Body of pancreas (tissue), 4 donors: ENCODE results near the gene PAAF1. TPM values are rescaled to one million over a fixed set of nuclear protein-coding genes. Genes with fewer than 3 reads are reported as not detected.

ENCODE experiments used
- ATAC-seq: fragments of 150-250 bp; one replicate; pipeline ENCODE4 v1.9.1; 2016
- DNase-seq, 4 donors: peaks; one replicate each; pipeline ENCODE4 v3.0.0-alpha.2; 2019
- H3K27ac ChIP-seq, 4 donors: fragments of 200-600 bp; sonication (generic); 1 replicate in 3 of 4; 2 replicates in 1 of 4; pipeline versions ENCODE4 v1.5.1 to v1.6.1; 2016 to 2019; ENCODE audit warnings: mild to moderate bottlenecking in 1 of 4, mixed read lengths in 1 of 4, moderate library complexity in 1 of 4
- H3K27me3 ChIP-seq, 2 donors: fragments of 200-600 bp; sonication (generic); one replicate each; pipeline ENCODE4 v1.6.0; 2016; ENCODE audit warnings: mild to moderate bottlenecking in 1 of 2
- H3K36me3 ChIP-seq, 2 donors: fragments of 200-600 bp; sonication (generic); replicated peaks in 1 of 2; 2 replicates each; pipeline ENCODE4 v1.5.1; 2016; ENCODE audit warnings: low read depth in 2 of 2; ENCODE audit not compliant: insufficient read depth in 1 of 2
- H3K4me1 ChIP-seq: fragments of 200-600 bp; sonication (generic); one replicate; pipeline ENCODE4 v1.6.0; 2016
- H3K4me3 ChIP-seq, 2 donors: fragments of 200-600 bp; sonication (generic); 1 replicate in 1 of 2; 2 replicates in 1 of 2; pipeline ENCODE4 v1.5.1; 2016 to 2019
- H3K9me3 ChIP-seq, 3 donors: fragments of 200-600 bp; sonication (generic); 1 replicate in 2 of 3; 2 replicates in 1 of 3; pipeline ENCODE4 v1.5.1; 2016
- CTCF ChIP-seq, 7 experiments: fragments of 450-650 bp in 4 of 7; fragments of 200-600 bp in 3 of 7; sonication (generic) in 3 of 7; IDR thresholded peaks; one replicate each; pipeline ENCODE4 v1.5.1; 2016 to 2019; ENCODE audit warnings: antibody characterized with exemption in 7 of 7
- POLR2A ChIP-seq, 3 donors: fragments of 450-650 bp; IDR thresholded peaks; one replicate each; pipeline ENCODE4 v1.6.1; 2016; ENCODE audit warnings: antibody characterized with exemption in 3 of 3, mild to moderate bottlenecking in 2 of 3
- WGBS, 2 donors: methylation state at CpG; one replicate each; pipeline ENCODE4 v1.1.5; 2017; 5-methylcytosine and 5-hydroxymethylcytosine counted together
- intact Hi-C: fragments of 100-400 bp; cut with DNase I; formaldehyde crosslinking; loops from one replicate; pipeline ENCODE4 v1.15.1; 2023
- total RNA-seq, 2 donors: library from RNA; depleted of rRNA; stranded (reverse); fragments of >200 nt; gene quantifications; one replicate each; pipeline ENCODE4 v1.1.0, GENCODE V29; 2016

The PAAF1 gene
- total RNA-seq, 2 donors from 2014 or later, result 11.2 to 12.2 TPM

DNA sequence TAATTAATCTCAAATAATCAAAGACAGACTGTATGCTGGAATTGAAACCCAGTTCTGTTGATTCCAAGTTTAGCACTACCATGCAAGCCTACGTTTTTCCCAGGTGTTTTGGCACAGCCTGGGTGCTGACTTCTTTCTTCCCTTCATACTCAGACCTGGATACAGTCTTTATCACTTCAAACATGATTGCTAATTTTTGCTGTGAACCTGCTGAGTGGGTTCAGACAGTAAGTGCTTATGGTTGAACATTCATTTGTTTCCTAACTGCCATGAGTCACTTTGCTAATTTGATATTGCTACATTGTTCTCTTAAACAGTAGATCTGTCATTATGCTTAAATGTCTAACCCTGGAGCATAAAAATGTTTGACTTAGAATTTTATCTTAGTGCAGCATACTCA lies 12.2 kb downstream of the PAAF1 start:
- Histone ChIP-seq H3K36me3 (peaks cover 0 to 15% of the 10 kb centered on the region in 2 donors), H3K4me1 (no peaks in the 10 kb centered on the region), H3K27ac (no peak overlapping the region), H3K27me3 (no peaks in the 10 kb centered on the region), H3K4me3 (no peak overlapping the region), H3K9me3 (no peaks in the 10 kb centered on the region)
- TF ChIP-seq CTCF (IDR thresholded peaks at IDR 0.05), result no peak
- no peak for TF ChIP-seq POLR2A (IDR thresholded peaks at IDR 0.05)
- 8 to 21% methylated on average over 1 of the region's 1 CpG for WGBS, 2 donors
- DNase-seq (no peak), ATAC-seq (no peak)
- intact Hi-C loops, result no loop called here

GRCh38 chr11:73889536-73889935 lies 12.7 kb downstream of the PAAF1 start:
- TF ChIP-seq CTCF (IDR thresholded peaks at IDR 0.05) (no peak), POLR2A (IDR thresholded peaks at IDR 0.05) (no peak)
- DNase-seq (no peak), ATAC-seq (no peak)
- no peaks in the 10 kb centered on the region for H3K4me1 ChIP-seq
- intact Hi-C loops, result no loop called here
- no peaks in the 10 kb centered on the region for H3K27me3 ChIP-seq
- WGBS, 2 donors, result 85 to 100% methylated on average over 1 of the region's 1 CpG
- H3K27ac ChIP-seq, result no peak overlapping the region
- H3K9me3 ChIP-seq, result no peaks in the 10 kb centered on the region
- H3K36me3 ChIP-seq, result peaks cover 0 to 18% of the 10 kb centered on the region in 2 donors
- H3K4me3 ChIP-seq, result no peak overlapping the region

GRCh38 chr11:73893041-73893440 lies 16.2 kb downstream of the PAAF1 start:
- peaks cover 0 to 18% of the 10 kb centered on the region in 2 donors for H3K36me3 ChIP-seq
- H3K27ac ChIP-seq, result no peak overlapping the region
- intact Hi-C loops, result no loop called here

DNA sequence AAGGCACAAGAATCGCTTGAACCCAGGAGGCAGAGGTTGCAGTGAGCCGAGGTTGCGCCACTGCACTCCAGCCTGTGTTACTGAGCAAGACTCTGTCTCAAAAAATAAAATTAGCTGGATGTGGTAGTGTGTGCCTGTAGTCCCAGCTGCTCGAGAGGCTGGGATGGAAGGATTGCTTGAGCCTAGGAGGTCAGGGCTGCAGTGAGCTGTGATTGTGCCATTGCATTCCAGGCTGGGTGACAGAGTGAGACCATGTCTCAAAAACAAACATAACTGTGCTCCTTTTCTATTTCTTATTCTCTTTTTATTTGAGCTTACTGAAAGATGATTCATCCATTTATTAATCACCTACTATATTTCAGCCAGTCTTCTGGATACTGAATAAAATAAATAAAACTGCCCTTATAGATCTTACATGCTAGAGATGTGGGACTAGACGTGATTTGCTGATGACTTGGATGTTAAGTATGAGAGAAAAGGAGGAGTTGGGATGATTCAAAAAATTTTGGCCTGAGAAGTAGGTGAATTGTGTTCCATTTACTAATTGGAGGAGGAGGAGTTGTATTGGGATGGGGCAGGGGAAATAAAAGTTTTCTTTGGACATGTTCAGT lies 18.0 kb downstream of the PAAF1 start:
- Histone ChIP-seq H3K27me3 (no peaks in the 10 kb centered on the region), H3K9me3 (no peaks in the 10 kb centered on the region), H3K27ac (no peak overlapping the region), H3K4me3 (no peak overlapping the region), H3K36me3 (peaks cover under 1 to 16% of the 10 kb centered on the region in 2 donors), H3K4me1 (no peaks in the 10 kb centered on the region)
- WGBS, 2 donors, result 96 to 97% methylated on average over 5 of the region's 5 CpGs
- intact Hi-C loops, result no loop called here
- ATAC-seq (no peak), DNase-seq (no peak)
- no peak for TF ChIP-seq CTCF (IDR thresholded peaks at IDR 0.05)

More at GRCh38 chr11:73893041-73893440, 16.2 kb downstream of the PAAF1 start:
- TF ChIP-seq CTCF (IDR thresholded peaks at IDR 0.05), result no peak
- no peak for TF ChIP-seq POLR2A (IDR thresholded peaks at IDR 0.05)
- H3K27me3 ChIP-seq, result no peaks in the 10 kb centered on the region
- H3K4me3 ChIP-seq, result no peak overlapping the region
- no peaks in the 10 kb centered on the region for H3K9me3 ChIP-seq
- ATAC-seq, result no peak
- no peak for DNase-seq
- H3K4me1 ChIP-seq, result no peaks in the 10 kb centered on the region
- WGBS, 2 donors, result 93 to 98% methylated on average over 3 of the region's 3 CpGs

GRCh38 chr11:73902303-73902702 lies 25.5 kb downstream of the PAAF1 start:
- ATAC-seq (no peak), DNase-seq (no peak)
- WGBS, 2 donors, result 94% methylated on average over 1 of the region's 1 CpG; no CpG with 5 or more reads in 1 of the 2 donors
- no peak overlapping the region for H3K4me3 ChIP-seq
- H3K27ac ChIP-seq, result no peak overlapping the region
- no peaks in the 10 kb centered on the region for H3K27me3 ChIP-seq
- intact Hi-C loops, result no loop called here
- H3K9me3 ChIP-seq, result no peaks in the 10 kb centered on the region
- TF ChIP-seq CTCF (IDR thresholded peaks at IDR 0.05) (no peak), POLR2A (IDR thresholded peaks at IDR 0.05) (no peak)
- peaks cover 4 to 10% of the 10 kb centered on the region in 2 donors for H3K36me3 ChIP-seq
- H3K4me1 ChIP-seq, result no peaks in the 10 kb centered on the region
